GM21528 (cell line): ENCODE data around the gene S100P.
"Not testable (repeated sequence)": the region's sequence is repeated elsewhere in the genome, so short reads cannot be mapped to it uniquely, and the experiment has no call there.

Experiments
- ATAC-seq: cut with Tn5 transposase; IDR thresholded peaks from one replicate; pipeline ENCODE4 v1.9.1; 2021; ENCODE audit warnings: mild to moderate bottlenecking, moderate library complexity; ENCODE audit not compliant: unreplicated experiment, low FRiP score

The S100P gene

GRCh38 chr4:6693231-6694176 lies at the start of gene S100P:
TSS of gene S100P (plus strand) at chr4:6693878. CDS start at chr4:6693933, 55 bp downstream.
- ATAC-seq: no peak

DNA sequence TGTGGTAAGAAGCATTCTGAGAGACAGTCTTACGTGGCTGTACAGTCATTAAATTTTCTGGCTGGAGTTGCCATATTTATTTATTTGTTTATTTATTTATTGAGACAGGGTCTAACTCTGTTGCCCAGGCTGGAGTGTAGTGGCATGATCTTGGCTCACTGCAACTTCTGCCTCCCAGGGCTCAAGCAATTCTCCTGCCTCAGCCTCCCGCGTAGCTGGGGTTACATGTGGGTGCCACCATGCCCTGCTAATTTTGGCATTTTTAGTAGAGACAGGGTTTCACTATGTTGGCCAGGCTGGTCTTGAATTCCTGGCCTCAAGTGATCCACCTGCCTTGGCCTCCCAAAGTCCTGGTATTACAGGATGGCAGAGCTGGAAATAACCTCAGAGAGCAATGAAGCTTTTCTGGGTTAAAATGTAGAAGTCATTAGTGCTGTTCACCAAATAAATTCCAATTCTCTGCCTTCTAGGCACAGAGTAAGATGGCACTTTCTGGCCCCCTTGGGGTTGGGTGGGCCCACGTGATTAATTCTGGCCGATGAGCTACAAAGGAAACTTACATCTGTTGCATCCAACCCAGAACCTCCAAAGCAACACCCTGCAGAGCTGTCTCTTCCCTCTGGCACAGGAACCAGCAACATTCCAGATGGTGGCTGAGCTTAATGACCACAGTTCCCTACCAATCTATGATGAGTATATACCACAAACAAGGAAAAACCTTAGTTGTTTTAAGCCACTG lies 48.7 kb upstream of the S100P start:
- ATAC-seq: no peak

DNA sequence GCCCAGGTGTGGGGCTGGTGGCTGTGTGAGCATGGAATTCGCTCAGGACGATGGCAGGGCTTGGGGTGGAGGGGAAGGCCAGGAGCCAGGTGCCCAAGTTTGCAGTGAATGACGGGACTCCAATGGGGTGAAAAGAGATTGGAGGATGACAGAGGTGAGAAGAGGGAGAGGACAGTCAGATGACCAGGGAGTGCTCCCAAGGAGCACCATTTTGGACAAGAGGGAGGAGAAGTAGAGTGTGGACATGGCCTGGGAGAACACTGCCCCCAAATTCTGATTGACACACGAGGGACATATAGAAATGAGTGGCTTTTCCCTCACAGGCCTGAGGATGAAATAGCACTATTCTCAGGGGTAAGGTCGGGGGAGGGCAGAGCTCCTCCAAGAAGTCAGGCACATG lies 46.5 kb upstream of the S100P start:
- ATAC-seq: no peak

- ATAC-seq: no peak
Observed at GRCh38 chr4:6647582-6648230, 46.0 kb upstream of the S100P start.

GRCh38 chr4:6649216-6649615 lies 44.5 kb upstream of the S100P start:
- ATAC-seq: no peak

DNA sequence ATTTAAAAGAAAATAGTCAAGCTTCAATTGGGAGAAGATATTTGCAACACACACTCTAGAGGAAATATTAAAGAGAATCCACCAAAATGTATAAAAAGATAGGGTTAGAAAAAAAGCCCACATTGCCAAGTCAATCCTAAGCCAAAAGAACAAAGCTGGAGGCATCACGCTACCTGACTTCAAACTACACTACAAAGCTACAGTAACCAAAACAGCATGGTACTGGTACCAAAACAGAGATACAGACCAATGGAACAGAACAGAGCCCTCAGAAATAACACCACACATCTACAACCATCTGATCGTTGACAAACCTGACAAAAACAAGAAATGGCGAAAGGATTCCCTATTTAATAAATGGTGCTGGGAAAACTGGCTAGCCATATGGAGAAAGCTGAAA lies 39.5 kb upstream of the S100P start:
- ATAC-seq: not testable (repeated sequence)

DNA sequence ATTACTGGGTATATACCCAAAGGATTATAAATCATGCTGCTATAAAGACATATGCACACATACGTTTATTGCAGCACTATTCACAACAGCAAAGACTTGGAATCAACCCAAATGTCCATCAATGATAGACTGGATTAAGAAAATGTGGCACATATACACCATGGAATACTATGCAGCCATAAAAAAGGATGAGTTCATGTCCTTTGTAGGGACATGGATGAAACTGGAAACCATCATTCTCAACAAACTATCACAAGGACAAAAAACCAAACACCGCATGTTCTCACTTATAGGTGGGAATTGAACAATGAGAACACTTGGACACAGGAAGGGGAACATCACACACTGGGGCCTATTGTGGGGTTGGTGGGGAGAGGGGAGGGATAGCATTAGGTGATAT lies 38.4 kb upstream of the S100P start:
- not testable (repeated sequence) for ATAC-seq

GRCh38 chr4:6655924-6656323 lies 37.8 kb upstream of the S100P start:
- no peak for ATAC-seq

DNA sequence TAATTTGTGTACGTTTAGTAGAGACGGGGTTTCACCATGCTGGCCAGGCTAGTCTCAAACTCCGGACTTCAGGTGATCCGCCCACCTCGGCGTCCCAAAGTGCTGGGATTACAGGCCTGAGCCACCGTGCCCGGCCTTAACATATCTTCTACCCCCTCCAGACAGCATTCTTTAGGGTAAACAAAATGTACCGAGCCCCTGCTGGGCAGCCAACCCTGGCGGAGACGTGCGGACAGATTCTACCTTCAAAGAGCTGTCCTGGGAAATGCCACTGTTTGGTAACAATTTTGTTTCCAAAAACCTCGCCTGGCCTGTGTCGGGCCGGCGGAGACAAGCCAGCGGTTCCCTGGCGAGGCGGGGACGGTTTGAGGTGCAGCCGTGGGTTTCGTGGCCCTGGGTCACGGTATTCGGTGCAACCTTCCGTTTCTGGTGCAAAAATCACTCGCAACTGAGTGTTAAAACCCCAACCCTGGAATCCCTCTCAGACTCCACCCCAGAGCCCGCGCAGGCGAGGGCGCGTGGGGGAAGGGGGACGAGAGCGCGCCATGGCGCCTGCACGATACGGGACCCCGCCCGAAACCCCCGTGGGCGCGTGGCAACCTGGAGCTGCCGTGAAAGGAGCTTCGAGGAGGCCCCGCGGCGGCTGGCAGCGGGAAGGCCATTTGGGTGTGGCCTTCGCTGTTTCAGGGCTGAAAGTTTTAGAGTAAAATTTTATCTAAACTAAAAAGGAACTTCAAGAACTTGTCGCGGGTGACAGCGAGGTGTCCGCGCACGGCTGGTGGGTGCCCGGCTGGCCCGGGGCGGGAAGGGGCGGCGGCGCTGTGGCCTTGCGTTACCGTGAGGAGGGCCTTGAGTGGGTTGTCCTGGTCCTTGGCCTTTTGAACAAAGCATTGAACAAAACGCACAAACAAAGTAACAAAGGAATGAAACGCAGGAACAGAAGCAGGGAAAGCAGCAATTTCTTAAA lies 36.2 kb upstream of the S100P start:
- ATAC-seq: no peak

DNA sequence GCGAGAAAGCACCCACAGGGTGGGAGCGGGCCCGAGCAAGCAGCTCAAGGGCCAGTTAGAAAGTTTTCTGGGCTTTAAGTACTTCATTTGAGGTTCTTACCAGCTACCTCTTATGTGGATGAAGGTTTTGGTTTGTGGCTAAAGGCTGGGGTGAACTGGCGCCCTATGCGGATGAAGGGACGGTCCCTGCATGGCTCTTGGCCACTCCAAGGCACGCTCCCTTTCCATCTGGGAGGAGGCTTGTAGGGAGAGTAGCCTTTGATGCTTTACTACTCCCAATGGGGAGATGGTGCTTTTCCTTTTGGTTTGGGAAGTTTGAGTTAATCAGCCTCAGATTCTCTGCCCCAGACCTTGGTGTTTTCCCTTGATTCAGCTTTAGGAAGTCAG lies 35.5 kb upstream of the S100P start:
- ATAC-seq: no peak

DNA sequence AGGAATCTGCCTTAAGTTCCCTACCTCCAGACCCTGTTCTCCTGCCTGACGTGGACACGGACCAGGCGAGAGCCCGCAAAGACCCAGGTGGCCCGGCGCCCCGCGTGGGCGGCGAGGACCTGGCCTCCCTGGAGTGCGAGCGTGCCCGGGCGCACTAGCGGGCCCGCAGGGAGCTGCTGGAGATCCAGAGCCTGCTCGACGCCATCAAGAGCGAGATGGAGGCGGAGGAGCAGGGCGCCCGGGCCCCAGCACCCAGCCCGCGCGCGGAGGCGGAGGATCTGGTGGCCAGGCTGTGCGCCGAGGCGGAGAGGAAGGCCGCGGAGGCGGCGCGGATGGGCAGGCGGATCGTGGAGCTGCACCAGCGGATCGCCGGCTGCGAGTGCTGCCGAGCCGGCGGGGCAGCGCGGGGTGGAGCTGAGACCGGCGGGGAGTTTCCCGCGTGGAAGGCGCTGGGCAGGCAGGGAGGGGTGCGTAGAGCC lies 35.0 kb upstream of the S100P start:
- no peak for ATAC-seq

DNA sequence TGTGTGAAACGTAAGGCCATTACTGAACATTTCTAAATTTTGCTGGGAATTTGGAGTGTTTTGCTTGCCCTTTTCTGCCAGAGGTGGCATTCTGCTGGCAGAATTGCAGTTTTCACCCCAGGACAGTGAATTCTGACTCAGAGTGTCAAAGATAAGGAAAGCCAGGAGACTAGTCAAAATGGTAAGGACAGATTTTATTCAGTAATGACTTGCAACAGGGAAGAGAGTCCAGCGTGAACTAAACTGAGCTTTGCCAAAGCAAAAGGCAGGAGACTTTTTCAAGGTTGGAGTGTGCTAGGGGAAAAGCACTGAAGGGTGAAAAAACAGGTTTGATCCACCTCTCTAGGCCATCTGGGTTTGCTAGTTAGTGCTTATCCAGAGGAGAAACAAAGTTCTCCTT lies 33.8 kb upstream of the S100P start:
- ATAC-seq: no peak

- no peak for ATAC-seq
Observed at GRCh38 chr4:6660430-6660829, 33.2 kb upstream of the S100P start.

DNA sequence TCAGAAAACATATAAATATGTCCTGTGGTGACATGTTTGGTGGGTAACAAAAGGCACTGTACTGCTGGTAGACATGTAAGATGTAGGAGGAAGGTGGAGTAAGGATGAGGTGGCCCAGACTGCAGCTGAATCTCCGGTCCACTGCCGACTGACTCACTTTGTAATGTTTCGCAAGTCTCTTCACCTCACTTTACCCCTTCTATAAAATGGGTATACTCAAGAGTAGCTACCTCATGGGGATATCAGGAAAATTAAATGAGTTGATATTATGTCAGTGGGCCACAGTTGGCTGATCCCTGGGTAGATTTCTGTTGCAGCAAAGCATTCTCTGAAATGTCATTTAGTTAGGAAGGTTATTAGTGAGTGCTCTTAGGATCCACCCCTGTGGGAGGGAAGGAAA lies 31.1 kb upstream of the S100P start:
- ATAC-seq: no peak

GRCh38 chr4:6663596-6664393 lies 29.9 kb upstream of the S100P start:
- ATAC-seq: no peak

- ATAC-seq: no peak
Observed at GRCh38 chr4:6665320-6665654, 28.4 kb upstream of the S100P start.

- no peak for ATAC-seq
Observed at GRCh38 chr4:6668391-6668790, 25.3 kb upstream of the S100P start.

- ATAC-seq: no peak
Observed at GRCh38 chr4:6671648-6672047, 22.0 kb upstream of the S100P start.

- ATAC-seq: no peak
Observed at GRCh38 chr4:6672131-6672530, 21.5 kb upstream of the S100P start.
